H9 (cell line): ENCODE measurements around the gene TRANK1. TPM values are rescaled to one million over a fixed set of nuclear protein-coding genes. Genes with fewer than 3 reads are reported as not detected.

Source experiments
- DNase-seq: peaks from one replicate; pipeline ENCODE4 v3.0.0-alpha.2; 2017
- H2AFZ ChIP-seq: one replicate; pipeline ENCODE4 v1.6.1; 2013; ENCODE audit warnings: mild to moderate bottlenecking, low read length, control low read depth, moderate library complexity
- H2AK5ac ChIP-seq: 2 replicates; pipeline ENCODE4 v1.6.1; 2013; ENCODE audit warnings: low read length, control low read depth, mixed read lengths; ENCODE audit not compliant: insufficient read length
- H2BK120ac ChIP-seq: one replicate; pipeline ENCODE4 v1.6.1; 2013; ENCODE audit warnings: low read depth, mild to moderate bottlenecking, low read length, control low read depth, inconsistent platforms; ENCODE audit not compliant: poor library complexity, severe bottlenecking
- H2BK12ac ChIP-seq: 2 replicates; pipeline ENCODE4 v1.6.1; 2013; ENCODE audit warnings: low read length, control low read depth, mixed read lengths, low read depth; ENCODE audit not compliant: insufficient read length
- H2BK15ac ChIP-seq: 2 replicates; pipeline ENCODE4 v1.6.1; 2013; ENCODE audit warnings: low read depth, low read length, control low read depth
- H2BK20ac ChIP-seq: one replicate; pipeline ENCODE4 v1.6.1; 2013; ENCODE audit warnings: low read depth, mild to moderate bottlenecking, low read length, control low read depth, inconsistent platforms; ENCODE audit not compliant: poor library complexity, severe bottlenecking
- H2BK5ac ChIP-seq: 2 replicates; pipeline ENCODE4 v1.6.1; 2013; ENCODE audit warnings: low read length, control low read depth, mixed read lengths; ENCODE audit not compliant: insufficient read length
- H3K14ac ChIP-seq: 2 replicates; pipeline ENCODE4 v1.6.1; 2013; ENCODE audit warnings: low read length, control low read depth; ENCODE audit not compliant: insufficient read depth
- H3K18ac ChIP-seq: 2 replicates; pipeline ENCODE4 v1.6.1; 2013; ENCODE audit warnings: low read depth, mild to moderate bottlenecking, mixed read lengths, low read length, control low read depth; ENCODE audit not compliant: insufficient read length
- H3K23ac ChIP-seq: 2 replicates; pipeline ENCODE4 v1.6.1; 2013; ENCODE audit warnings: low read length, control low read depth, mixed read lengths, low read depth; ENCODE audit not compliant: insufficient read length
- H3K23me2 ChIP-seq: 2 replicates; pipeline ENCODE4 v1.6.1; 2013; ENCODE audit warnings: low read depth, mild to moderate bottlenecking, mixed read lengths, low read length, control low read depth; ENCODE audit not compliant: insufficient read length, poor library complexity, severe bottlenecking
- H3K27ac ChIP-seq: 2 replicates; pipeline ENCODE4 v1.5.1; 2013; ENCODE audit warnings: low read length, control low read depth, mixed read lengths, low read depth; ENCODE audit not compliant: insufficient read length
- H3K27me3 ChIP-seq: 2 replicates; pipeline ENCODE4 v1.6.1; 2013; ENCODE audit warnings: low read length, control low read depth, inconsistent platforms; ENCODE audit not compliant: insufficient read depth
- H3K4ac ChIP-seq: 2 replicates; pipeline ENCODE4 v1.6.1; 2013; ENCODE audit warnings: low read depth, mild to moderate bottlenecking, control low read depth, inconsistent platforms, low read length, moderate library complexity
- H3K4me1 ChIP-seq: 2 replicates; pipeline ENCODE4 v1.6.1; 2013; ENCODE audit warnings: low read length, control low read depth, inconsistent platforms; ENCODE audit not compliant: insufficient read depth
- H3K4me2 ChIP-seq: 2 replicates; pipeline ENCODE4 v1.6.1; 2013; ENCODE audit warnings: low read length, control low read depth, mixed read lengths; ENCODE audit not compliant: insufficient read length, insufficient read depth
- H3K56ac ChIP-seq: 2 replicates; pipeline ENCODE4 v1.6.1; 2013; ENCODE audit warnings: low read depth, mild to moderate bottlenecking, mixed read lengths, low read length, control low read depth; ENCODE audit not compliant: insufficient read length
- H3K79me1 ChIP-seq: 2 replicates; pipeline ENCODE4 v1.6.1; 2013; ENCODE audit warnings: low read depth, mild to moderate bottlenecking, moderate library complexity, low read length, control low read depth, inconsistent platforms; ENCODE audit not compliant: insufficient read depth, poor library complexity, severe bottlenecking
- H3K79me2 ChIP-seq: 2 replicates; pipeline ENCODE4 v1.6.1; 2013; ENCODE audit warnings: low read length, control low read depth, inconsistent platforms; ENCODE audit not compliant: insufficient read depth
- H3K9ac ChIP-seq: 2 replicates; pipeline ENCODE4 v1.6.1; 2013; ENCODE audit warnings: low read length, control low read depth, mixed read lengths; ENCODE audit not compliant: insufficient read length; ENCODE audit errors: extremely low read depth
- H3K9me3 ChIP-seq: one replicate; pipeline ENCODE4 v1.6.1; 2013; ENCODE audit warnings: low read depth, low read length, inconsistent platforms; ENCODE audit not compliant: control insufficient read depth
- H3T11ph ChIP-seq: one replicate; pipeline ENCODE4 v1.6.1; 2013; ENCODE audit warnings: mild to moderate bottlenecking, low read length, control low read depth, inconsistent platforms
- H4K20me1 ChIP-seq: one replicate; pipeline ENCODE4 v1.6.1; 2013; ENCODE audit not compliant: control insufficient read depth, insufficient read length, insufficient read depth
- H4K5ac ChIP-seq: 2 replicates; pipeline ENCODE4 v1.6.1; 2013; ENCODE audit warnings: low read depth, mild to moderate bottlenecking, mixed read lengths, low read length, control low read depth; ENCODE audit not compliant: insufficient read length
- H4K8ac ChIP-seq: replicated peaks from 2 replicates; pipeline ENCODE4 v1.6.1; 2013; ENCODE audit warnings: low read length, control low read depth, mixed read lengths, low read depth; ENCODE audit not compliant: insufficient read length
- H4K91ac ChIP-seq: 2 replicates; pipeline ENCODE4 v1.6.1; 2013; ENCODE audit warnings: low read depth, mild to moderate bottlenecking, moderate library complexity, mixed read lengths, low read length, control low read depth; ENCODE audit not compliant: insufficient read length
- H3K27ac Mint-ChIP-seq, 3 experiments: 2 replicates in 2 of 3; 3 replicates in 1 of 3; pipeline ENCODE4 v1.8.0; 2020 to 2021; ENCODE audit warnings: mixed read lengths in 3 of 3, mild to moderate bottlenecking in 1 of 3, moderate library complexity in 1 of 3
- H3K27me3 Mint-ChIP-seq: 2 replicates; pipeline ENCODE4 v1.8.0; 2021; ENCODE audit warnings: low read depth, mild to moderate bottlenecking, moderate library complexity, mixed read lengths
- H3K36me3 Mint-ChIP-seq, 3 experiments: 2 replicates in 2 of 3; 3 replicates in 1 of 3; pipeline ENCODE4 v1.8.0; 2020 to 2021; ENCODE audit warnings: low read depth in 3 of 3, mixed read lengths in 3 of 3; ENCODE audit not compliant: insufficient read depth in 1 of 3
- H3K4me1 Mint-ChIP-seq, 2 experiments: 2 replicates each; pipeline ENCODE4 v1.8.0; 2020; ENCODE audit warnings: mixed read lengths in 2 of 2
- H3K4me3 Mint-ChIP-seq, 2 experiments: 2 replicates in 1 of 2; 3 replicates in 1 of 2; pipeline ENCODE4 v1.8.0; 2020 to 2021; ENCODE audit warnings: mild to moderate bottlenecking in 2 of 2, mixed read lengths in 2 of 2, moderate library complexity in 1 of 2
- H3K9me3 Mint-ChIP-seq, 2 experiments: 2 replicates in 1 of 2; 3 replicates in 1 of 2; pipeline ENCODE4 v1.8.0; 2020; ENCODE audit warnings: mild to moderate bottlenecking in 2 of 2, mixed read lengths in 2 of 2, moderate library complexity in 1 of 2
- WGBS: extraction: QIAGEN DNeasy Blood & Tissue Kit; methylation state at CpG from one replicate; pipeline ENCODE4 v1.1.7; 2013; ENCODE audit warnings: missing lambda C conversion rate, low lambda C conversion rate, mixed read lengths; ENCODE audit not compliant: insufficient read length; ENCODE audit errors: extremely low coverage; 5-methylcytosine and 5-hydroxymethylcytosine counted together
- total RNA-seq: library from RNA; stranded (reverse); gene quantifications from 2 replicates; pipeline ENCODE4 v1.2.1, GENCODE V29; 2021
- TF ChIP-seq, protein P1 (sequence below): fragments of 200-600 bp; sonication (generic); conservative IDR thresholded peaks from 3 replicates; pipeline ENCODE4 v1.8.0; 2021; ENCODE audit warnings: antibody characterized with exemption, mild to moderate bottlenecking

The TRANK1 gene
- total RNA-seq, 1 experiment from 2014 or later = 5.9 TPM

DNA sequence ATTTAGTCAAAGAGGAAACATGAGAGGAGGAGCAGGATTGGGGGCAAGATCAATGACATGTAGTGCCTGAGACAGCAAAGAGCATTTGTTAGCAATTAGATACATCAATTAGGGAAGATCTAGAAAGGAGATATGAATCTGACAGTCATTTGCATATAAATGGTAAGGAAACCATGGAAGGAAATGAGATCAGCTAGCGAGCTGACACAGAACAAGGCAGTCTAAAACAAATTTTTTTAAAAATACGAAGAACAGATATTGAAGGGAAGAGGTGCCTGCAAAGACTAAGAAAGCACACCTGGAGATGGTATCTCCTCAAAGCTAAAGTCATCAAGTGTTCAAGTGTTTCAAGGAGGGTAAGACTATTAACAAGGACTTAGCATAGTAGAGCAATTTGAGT lies 43.5 kb upstream of the TRANK1 start:
- Mint-ChIP-seq H3K27ac (peak overlapping the region in 1 of 3 experiments; percentile 4; a peak in 2 of 7 replicates), H3K27me3 (no peaks in the 10 kb centered on the region), H3K4me3 (no peak overlapping the region), H3K36me3 (peaks cover 30 to 70% (median 52%) of the 10 kb centered on the region in 3 experiments; a peak in 6 of 7 replicates), H3K9me3 (no peaks in the 10 kb centered on the region), H3K4me1 (peaks cover 23 to 30% of the 10 kb centered on the region in 2 experiments)
- H3K18ac ChIP-seq = no peak overlapping the region
- peaks cover 10% of the 10 kb centered on the region for H3K23me2 ChIP-seq
- H3K56ac ChIP-seq = no peak overlapping the region
- H3K4ac ChIP-seq = no peak overlapping the region
- H4K8ac ChIP-seq = no peak overlapping the region
- H4K5ac ChIP-seq = no peak overlapping the region
- DNase-seq = no peak
- H3K79me2 ChIP-seq = peaks cover 16% of the 10 kb centered on the region; the same call in 1 of the 2 replicates
- H4K91ac ChIP-seq = no peak overlapping the region
- H3K9ac ChIP-seq = no peak overlapping the region
- H3K79me1 ChIP-seq = peaks cover 3% of the 10 kb centered on the region
- no peak overlapping the region for H3K4me2 ChIP-seq
- H3K27ac ChIP-seq = no peak overlapping the region
- H3K14ac ChIP-seq = no peak overlapping the region
- H2BK12ac ChIP-seq = no peak overlapping the region
- H2BK20ac ChIP-seq = no peak overlapping the region
- no peaks in the 10 kb centered on the region for H3K4me1 ChIP-seq
- no CpG with 5 or more reads among the region's 2 CpGs for WGBS
- no peaks in the 10 kb centered on the region for H4K20me1 ChIP-seq
- H3K9me3 ChIP-seq = no peaks in the 10 kb centered on the region
- H2BK5ac ChIP-seq = no peak overlapping the region
- H2AK5ac ChIP-seq = no peak overlapping the region
- no peak overlapping the region for H3K23ac ChIP-seq
- H2BK120ac ChIP-seq = no peak overlapping the region
- H3K27me3 ChIP-seq = no peaks in the 10 kb centered on the region
- H2AFZ ChIP-seq = no peak overlapping the region
- H3T11ph ChIP-seq = no peak overlapping the region
- H2BK15ac ChIP-seq = no peak overlapping the region
- TF ChIP-seq, protein P1, sequence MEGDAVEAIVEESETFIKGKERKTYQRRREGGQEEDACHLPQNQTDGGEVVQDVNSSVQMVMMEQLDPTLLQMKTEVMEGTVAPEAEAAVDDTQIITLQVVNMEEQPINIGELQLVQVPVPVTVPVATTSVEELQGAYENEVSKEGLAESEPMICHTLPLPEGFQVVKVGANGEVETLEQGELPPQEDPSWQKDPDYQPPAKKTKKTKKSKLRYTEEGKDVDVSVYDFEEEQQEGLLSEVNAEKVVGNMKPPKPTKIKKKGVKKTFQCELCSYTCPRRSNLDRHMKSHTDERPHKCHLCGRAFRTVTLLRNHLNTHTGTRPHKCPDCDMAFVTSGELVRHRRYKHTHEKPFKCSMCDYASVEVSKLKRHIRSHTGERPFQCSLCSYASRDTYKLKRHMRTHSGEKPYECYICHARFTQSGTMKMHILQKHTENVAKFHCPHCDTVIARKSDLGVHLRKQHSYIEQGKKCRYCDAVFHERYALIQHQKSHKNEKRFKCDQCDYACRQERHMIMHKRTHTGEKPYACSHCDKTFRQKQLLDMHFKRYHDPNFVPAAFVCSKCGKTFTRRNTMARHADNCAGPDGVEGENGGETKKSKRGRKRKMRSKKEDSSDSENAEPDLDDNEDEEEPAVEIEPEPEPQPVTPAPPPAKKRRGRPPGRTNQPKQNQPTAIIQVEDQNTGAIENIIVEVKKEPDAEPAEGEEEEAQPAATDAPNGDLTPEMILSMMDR = no peak
